Amniotic stem cell (primary cell): ENCODE measurements around the gene VSTM2B.

Experiments
- DNase-seq: peaks from one replicate; lab custom pipeline; 2025; lab: John Stamatoyannopoulos, UW

The VSTM2B gene

DNA sequence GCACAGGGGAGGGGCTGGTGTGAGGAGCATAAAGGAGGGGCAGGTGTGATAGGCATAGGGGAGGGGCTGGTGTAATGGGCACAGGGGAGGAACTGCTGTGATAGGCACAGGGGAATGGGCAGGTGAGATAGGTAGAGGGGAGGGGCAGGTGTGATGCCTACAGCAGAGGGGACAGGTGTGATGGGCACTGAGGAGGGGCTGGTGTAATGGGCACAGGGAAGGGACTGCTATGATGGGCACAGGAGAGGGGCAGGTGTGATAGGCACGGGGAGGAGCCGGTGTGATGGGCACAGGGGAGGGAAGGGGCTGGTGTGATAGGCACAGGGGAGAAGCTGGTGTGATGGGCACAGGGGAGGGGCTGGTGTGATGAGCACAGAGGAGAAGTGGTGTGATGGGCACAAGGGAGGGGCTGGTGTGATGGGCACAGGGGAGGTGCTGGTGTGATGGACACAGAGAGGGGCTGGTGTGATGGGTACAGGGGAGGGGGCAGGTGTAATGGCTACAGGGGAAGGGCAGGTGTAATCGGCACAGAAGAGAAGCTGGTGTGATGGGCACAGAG lies 40.8 kb downstream of the VSTM2B start:
- DNase-seq = no peak

DNA sequence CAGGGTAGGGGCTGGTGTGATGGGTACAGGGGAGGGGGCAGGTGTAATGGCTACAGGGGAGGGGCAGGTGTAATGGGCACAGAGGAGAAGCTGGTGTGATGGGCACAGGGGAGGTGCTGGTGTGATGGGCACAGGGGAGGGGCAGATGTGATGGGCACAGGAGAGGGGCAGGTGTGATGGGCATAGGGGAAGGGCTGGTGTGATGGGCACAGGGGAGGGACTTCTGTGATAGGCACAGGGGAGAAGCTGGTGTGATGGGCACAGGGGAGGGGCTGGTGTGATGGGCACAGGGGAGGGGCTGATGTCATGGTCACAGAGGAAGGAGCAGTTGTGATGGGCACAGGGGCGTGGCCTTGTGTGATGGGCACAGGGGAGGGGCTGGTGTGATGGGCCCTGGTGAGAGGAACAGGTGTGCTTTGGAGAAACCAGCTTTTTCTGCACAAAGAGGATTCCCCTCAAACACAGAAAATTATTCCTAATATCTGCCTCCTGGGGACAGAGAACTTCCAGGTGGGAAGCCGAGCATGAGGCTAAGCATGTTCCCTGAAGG lies 41.6 kb downstream of the VSTM2B start:
- DNase-seq = no peak

DNA sequence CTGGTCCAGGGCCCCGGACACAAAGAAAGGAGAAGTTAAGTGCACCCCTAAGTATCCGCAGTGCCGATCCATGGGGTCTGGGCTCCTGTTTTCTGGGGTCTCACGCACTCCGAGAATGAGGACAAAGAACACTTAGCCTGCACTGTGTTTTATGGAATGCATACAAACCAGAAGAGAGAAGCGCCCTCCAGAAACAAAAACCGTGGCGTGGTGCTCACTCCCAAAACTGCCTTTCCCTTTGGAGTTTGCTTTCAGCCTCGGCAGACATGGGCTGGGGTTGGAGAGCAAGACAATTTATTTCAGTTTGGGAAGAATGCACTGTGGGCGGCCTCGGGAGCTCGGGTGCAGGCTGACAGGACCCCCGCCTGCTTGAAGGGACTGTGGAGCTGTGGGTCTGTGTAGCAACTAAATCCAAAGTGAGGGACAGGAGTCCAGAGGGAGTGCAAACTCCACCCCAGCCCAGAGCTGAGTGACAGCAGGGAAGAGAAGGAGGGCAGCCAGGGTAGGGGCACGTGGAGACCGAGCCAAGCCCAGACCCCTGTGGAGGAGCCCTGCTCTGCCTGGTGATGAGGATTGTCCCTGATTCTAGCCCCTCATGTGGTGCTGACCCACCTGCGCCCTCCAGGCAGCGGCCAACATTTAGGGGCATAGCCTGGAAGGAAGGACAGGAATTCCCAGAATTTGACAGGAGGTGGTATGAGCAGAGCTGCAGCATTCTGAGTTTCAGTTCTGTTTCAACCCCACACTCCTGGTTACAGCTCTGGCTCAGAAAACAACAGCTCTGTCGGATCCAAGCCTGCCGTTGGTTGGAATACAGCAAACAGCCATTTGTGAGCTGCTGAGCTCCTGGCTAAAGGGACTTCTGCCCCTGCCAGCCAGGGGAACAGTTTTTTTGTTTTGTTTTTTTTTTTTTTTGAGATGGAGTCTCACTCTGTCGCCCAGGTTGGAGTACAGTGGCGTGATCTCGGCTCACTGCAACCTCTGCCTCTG lies 42.5 kb downstream of the VSTM2B start:
- no peak for DNase-seq

DNA sequence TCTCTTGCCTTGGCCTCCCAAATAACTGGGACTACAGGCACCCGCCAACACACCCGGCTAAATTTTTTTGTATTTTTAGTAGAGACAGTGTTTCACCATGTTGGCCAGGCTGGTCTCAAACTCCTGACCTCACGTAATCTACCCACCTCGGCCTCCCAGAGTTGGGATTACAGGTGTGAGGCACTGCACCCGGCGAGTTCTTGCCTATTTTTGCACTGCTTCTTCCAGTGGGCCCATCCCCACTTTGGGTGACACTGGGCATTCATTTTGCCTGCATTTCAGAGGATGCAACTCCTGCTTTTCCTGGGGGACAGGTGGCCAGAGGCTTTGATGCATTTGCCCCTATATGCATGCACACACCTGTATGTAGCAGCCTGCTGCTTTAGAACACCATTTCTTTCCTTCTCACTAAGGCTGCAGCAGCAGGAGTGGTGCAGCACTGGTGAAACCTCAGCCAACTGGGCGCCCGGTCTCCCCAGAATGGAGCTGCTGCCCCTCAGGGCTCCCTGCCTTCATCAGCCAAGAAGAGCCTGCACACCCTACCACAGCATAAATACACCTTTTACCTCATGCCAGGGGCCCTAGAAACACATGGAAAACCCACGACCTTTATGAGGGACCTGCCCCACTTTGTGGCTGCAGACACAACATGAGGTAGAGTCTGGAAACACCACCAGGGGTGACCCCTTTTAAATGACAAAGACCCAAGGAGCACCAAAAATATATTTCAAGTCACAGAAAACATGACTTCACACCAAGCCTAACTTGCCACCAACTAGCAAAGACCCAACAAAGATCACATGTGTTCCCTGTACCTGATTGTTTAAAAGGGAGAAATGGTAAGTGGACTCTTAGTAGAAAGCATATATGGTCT lies 43.5 kb downstream of the VSTM2B start:
- no peak for DNase-seq

DNA sequence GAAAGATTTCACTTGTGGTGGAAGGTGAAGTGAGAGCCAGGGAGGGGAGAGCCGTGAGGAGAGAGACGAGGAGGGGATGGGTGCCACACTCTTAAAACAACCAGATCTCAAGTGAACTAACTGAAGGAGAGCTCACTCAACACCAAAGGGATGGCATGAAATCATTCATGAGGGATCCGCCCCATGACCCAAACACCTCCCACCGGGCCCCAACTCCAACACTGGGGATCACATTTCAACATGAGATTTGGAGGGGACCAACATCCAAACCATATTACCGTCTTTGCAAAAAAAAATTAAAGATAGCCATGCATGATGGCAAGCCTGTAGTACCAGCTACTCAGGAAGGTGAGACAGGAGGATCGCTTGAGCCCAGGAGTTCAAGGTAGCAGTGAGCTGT lies 45.4 kb downstream of the VSTM2B start:
- DNase-seq = no peak

DNA sequence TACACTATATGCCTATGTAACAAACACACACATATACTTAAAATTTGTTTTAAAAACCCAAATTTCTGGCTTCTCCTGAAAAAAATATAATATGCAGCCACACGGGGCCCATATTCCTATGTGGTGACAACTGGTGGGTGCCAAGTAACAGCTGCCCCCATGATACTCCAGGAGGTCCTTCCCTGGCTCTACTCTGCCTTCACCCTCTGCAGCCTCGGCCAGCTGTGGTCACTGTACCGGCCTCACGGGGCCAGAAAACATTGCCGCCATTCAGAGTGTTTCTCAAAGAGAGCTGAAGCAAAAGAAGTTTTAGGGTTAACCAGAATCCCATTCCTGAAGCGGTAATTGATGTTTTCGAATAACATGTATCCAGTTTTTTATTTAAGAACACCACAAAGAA lies 47.7 kb downstream of the VSTM2B start:
- no peak for DNase-seq

DNA sequence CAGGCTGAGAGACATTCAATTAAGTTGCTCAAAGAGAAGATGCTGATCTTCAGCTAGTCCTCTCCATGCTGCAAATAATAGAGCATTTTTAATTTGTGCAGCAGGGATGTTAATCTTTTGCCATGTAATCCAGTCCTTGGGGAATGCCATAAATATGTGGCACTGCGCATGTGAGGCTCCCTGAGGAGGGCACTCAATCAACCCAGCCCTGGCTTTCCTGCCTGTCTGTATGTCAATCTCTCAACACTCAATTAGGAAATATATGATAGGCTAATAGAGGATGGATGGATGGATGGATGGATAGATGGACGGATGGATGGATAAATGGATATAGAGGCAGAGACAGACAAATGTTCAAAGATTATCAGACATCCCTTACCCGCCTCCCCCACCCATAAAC lies 48.7 kb downstream of the VSTM2B start:
- DNase-seq = no peak

DNA sequence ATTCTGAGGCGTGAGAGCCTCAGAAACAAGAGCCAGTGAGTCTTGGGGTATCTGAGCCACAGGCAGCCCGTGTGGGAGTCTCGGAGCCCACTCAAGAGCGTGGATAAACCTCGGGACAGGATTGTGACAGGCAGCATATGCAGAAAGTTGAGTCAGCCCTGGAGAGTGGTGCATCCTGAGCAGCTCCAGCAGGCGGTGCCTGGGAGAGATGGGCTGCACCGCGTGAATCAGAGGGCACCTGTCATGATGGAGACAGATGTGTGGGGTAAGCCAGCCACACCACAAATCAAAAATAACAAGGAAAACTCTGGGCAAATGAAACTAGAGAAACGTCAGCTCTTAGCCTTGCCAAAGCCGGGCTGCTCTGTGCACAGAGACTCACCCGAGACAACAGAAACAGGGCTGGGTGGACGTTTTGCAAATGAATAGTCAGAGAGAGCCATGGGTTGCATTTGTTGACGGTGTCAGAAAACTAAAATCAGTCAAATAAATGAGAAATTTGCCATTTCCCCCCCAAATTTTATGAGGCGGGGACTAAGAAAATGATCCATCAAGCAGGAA lies 50.3 kb downstream of the VSTM2B start:
- DNase-seq = no peak

DNA sequence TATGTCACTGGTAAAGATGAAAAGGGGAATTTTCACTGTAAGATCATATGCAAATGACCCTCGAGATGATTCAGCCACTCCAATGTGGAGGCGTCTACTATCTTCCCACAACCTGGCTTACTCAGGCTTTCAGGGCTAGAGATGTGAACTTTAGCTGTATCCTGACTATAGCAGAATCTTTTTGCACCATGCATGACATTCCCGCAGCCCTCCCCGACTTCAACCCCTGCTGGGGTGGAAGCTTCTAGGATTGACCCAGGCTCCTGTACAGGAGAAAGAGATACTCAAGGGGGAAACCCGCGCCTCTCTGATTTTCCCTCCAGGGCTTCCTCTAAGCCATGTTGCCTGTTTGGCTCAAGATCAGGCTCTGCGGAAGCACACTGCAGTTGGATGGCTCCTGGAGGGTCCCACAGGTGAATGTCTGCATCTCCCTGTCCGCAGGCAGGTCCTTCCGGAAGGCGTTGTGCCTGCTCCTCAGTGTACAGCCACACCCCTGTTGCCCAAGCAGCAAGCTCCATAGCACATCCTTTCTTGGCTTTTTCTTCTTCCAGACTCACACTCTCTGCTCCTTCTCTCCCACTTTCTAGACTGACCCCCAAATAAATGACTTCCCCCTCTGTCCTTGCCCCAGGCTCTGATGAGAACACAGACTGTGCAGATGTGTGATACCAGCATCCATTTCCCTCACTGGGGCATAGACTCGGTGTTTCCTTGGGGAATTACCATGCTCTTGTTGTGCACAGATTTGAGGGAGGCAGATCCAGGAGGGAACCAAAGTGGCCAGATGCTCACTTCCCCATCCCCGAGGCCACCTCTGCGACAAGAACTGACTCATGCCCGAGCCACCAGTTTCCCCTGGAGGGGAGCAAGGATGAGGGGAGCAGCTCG lies 51.2 kb downstream of the VSTM2B start:
- no peak for DNase-seq

DNA sequence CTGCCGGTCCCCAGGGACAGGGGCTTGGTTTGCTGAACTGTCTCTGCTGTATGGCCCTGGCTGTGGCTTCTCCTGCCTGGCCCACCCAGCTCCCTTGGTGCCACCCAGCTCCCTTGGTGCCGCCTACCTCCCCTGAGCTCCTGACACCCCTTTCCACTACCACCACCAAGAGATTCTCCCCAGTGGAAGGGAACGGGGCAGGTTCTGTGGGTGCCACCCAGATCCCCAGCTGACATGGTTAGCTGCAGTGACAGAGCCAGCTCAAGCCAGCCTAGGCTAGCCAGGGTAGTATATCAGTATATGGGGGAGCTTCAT lies 51.8 kb downstream of the VSTM2B start:
- DNase-seq = no peak

DNA sequence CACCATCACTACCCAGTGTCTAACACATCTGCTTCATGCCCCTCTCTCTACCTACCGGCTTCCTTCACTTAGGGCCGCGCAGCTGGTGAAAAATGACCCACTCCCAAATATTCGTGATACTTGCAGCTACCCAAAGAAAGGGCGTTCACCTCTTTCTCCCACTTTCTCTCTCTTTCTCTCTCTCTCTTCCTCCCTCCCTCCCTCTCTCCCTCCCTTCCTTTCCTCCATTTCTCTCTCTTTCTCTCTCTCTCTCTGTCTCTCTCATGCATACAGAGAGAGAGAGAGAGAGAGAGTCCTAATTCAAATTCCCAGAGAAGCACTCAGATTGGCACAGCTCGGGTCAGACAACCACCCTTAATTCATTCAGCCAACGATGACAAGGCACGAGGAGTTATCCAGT lies 52.6 kb downstream of the VSTM2B start:
- DNase-seq = no peak

DNA sequence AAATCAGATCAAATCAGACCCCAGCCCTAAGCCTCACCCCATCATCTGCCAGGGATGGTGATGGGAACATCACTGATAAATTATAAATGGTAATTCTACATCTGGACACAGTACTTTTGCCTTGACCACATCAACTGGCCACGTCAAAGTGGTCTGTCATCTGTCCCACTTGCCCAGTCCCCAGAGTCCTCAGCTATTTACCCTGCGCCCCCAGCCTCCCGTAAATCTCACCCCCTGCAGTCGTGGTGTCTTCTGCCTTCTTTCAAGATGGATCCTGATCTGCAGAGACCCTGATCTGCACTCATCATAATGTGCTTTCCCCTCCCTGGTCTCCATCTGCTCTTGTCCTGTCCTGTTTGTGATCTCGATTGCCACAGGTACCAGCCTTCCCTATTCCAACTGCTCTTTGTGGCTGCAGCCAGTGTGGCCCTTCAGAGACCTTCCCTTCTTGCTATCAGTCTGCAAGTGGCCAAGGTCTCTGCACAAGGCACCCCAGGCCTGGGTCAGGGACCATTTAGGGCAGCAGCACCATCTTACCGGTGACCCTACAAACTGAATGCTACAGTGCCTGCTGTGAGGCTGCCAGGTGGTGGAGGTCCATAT lies 53.6 kb downstream of the VSTM2B start:
- DNase-seq = no peak

DNA sequence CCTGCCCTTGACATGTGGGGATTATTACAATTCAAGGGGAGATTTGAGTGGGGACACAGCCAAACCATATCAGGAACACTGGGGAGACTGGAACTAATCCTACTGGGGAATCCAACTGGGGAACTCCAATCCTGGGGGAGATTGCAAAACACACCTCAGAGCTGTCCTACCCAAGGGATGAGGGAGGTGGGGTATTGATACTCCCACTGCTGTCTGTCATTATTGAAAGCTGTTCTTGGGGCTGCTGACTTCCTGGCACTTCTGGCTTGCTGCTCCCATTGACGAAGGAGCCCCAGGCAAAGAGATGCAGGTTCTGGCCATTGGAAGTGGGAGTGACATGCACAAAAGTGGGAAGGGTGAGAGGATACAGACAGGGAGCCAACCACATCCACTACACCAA lies 55.6 kb downstream of the VSTM2B start:
- no peak for DNase-seq

DNA sequence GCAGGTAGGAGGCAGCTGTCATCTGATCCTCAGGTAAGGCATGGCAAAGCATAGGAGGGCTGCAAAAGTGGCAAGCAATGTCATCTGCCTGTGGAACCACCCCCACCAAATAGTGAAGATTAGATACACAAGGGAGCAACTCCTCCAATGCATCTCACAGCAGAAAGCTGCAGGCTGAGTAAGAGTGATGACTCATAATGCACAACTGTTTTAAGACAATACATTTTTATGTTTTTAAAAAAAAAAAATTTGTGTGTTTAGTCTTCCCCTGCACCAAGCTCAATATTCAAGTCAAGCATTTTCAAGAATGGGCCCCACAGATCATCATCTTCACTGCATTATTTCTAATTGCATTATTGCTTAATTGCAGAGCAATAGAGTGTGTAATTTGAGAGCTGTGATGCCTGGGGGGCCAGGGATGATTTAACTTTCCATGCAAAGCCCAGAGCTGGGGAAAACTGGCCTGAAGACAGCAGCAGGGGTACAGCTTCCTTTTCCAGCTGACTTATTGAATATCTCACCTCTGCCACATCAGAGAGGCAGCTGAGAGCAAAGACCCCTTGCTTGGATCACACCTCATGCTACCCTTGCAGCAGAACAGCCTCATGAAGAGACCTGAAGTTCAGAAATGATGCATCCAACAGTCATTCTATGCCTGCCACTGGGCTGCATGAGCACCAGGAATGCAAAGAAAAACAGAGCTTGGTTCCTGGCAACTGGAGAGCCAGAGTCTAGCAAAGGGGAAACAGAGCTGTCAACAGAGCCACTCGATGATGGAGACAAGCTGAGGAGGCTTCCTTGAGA lies 57.6 kb downstream of the VSTM2B start:
- no peak for DNase-seq

DNA sequence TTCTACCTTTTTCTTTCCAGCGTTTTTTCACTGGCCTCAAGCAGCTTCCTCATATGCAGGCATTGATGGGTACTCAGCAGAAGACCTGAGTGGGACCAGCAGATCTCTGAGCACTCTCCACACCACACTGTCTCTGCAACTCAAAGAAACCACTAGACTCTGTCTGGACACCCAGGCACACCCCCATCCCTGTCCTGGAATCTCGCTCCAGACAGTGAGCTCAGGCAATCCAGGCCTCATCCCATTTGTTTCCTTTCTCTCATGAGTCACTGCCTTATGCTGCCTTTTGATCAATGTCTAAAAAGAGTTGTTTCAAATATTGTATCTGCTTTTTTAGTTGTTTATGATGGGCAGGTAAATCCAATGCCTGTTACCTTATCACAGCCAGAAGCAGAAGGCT lies 60.6 kb downstream of the VSTM2B start:
- DNase-seq = no peak

DNA sequence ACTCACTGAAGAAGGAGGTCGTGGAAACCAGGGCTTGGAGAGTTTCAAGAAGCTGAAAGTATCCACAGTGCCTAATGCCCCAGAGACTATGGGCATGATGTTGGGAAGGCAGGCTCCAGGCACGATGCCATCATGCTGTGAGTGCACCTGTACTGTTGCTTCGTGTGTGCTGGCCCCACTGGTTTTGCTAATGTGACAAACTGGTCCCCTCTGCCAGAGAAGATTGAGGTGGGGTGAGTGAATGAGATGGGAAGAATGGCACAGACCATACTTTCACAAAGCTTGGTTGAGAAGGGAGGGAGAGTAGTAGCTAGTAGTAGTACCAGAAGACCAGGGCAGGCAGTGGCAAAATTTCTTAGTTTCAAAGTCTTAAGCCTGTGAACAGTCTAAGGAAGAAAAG lies 61.3 kb downstream of the VSTM2B start:
- DNase-seq = no peak

DNA sequence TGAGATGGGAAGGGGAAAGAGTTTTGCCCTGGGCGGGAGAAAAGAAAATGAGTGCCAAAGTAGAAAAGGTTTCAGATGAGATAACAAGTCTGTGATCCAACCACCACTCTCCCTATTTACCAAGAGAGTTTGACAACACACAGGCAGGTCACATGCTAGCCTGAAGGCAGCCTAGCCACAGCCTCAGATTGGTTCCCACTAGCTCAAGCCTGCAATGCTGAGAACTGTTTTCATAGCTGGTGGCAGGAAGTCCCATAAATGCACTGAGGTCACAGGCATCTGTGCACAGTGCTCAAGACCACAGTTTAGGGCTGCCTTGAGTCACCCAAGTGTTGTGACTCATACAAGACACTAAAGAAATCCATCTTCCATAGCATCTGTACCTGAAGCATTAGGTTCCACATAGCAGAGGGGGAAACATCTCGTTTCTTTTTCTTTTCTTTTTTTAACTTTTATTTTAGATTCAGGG lies 61.8 kb downstream of the VSTM2B start:
- DNase-seq = no peak

DNA sequence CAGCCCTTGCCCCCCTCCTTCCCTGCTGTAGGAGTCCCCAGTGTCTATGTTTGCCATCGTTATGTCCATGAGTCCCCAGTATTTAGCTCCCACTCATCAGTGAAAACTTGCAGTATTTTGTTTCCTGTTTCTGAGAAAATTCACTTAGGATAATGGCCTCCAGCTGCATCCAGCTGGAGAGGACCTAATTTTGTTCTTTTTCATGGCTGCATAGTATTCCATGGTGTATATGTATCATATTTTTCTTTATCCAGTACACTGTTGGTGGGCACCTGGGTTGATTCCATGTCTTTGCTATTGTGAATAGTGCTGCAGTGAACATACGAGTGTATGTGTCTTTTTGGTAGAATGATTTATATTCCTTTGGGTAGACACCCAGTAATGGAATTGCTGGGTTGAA lies 62.3 kb downstream of the VSTM2B start:
- no peak for DNase-seq

DNA sequence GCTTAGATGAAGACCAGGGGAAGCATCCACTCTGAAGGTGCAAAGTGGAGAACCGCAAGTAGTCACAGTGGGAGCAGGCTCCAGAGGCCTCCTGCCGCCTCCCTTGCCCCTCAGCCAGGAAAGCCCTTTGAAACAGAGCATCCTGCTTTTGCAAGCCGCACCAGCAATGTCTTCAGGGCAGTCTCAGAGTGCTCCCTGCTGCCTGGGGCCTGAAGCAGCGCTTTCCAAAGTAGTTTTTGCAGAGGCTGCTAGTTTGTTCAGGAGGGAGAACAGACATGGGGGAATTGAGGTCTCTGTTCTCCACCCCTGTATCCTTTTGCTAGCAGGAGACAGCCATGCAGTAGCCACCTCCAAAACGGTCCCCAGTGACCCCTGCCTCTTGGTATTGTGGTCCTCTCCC lies 64.5 kb downstream of the VSTM2B start:
- no peak for DNase-seq

DNA sequence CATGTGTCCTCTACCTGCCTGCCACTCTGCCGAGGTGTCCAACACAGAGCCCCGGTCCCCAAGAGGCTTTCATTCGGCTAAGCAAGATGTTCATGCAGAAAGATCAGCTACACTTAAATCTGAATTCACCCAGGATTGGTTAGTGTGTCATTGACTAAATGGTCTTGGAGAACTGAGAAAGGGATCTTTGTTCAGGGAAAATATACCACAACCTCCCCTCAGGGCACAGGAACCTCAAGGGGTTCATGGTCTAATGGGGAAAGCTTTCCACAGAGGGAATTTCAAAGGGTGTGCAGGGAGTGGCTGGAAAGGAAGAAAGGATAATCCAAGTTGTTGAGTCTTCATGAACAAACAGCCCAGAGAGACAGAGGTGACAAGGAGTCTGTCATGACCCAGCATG lies 65.9 kb downstream of the VSTM2B start:
- no peak for DNase-seq
